GM23248 (cell line): ENCODE measurements around the gene RAB17. TPM values are rescaled to one million over a fixed set of nuclear protein-coding genes. Genes with fewer than 3 reads are reported as not detected.
A peak's percentile ranks its signal among the peaks of the same experiment; 100 is the strongest.

ENCODE experiments used
- DNase-seq: peaks from one replicate; pipeline ENCODE4 v3.0.0-alpha.2; 2015
- H2AFZ ChIP-seq: fragments of 200-600 bp; sonication (generic); 2 replicates; pipeline ENCODE4 v1.6.1; 2016; ENCODE audit warnings: antibody characterized with exemption
- H3F3A ChIP-seq: fragments of 200-600 bp; sonication (generic); 2 replicates; pipeline ENCODE4 v1.6.1; 2016; ENCODE audit warnings: mild to moderate bottlenecking, antibody characterized with exemption, mixed run types; ENCODE audit not compliant: insufficient read depth
- H3K27ac ChIP-seq: fragments of 200-600 bp; sonication (generic); 2 replicates; pipeline ENCODE4 v1.5.1; 2016; ENCODE audit warnings: mild to moderate bottlenecking
- H3K27me3 ChIP-seq: fragments of 200-600 bp; sonication (generic); replicated peaks from 2 replicates; pipeline ENCODE4 v1.6.1; 2016; ENCODE audit warnings: mild to moderate bottlenecking; ENCODE audit not compliant: insufficient read depth
- H3K36me3 ChIP-seq: fragments of 200-600 bp; sonication (generic); 2 replicates; pipeline ENCODE4 v1.6.1; 2016; ENCODE audit warnings: low read depth, mild to moderate bottlenecking
- H3K4me1 ChIP-seq: fragments of 200-600 bp; sonication (generic); 2 replicates; pipeline ENCODE4 v1.6.1; 2016; ENCODE audit warnings: mild to moderate bottlenecking; ENCODE audit not compliant: insufficient read depth
- H3K4me2 ChIP-seq: fragments of 200-600 bp; sonication (generic); one replicate; pipeline ENCODE4 v1.6.1; 2016; ENCODE audit warnings: mild to moderate bottlenecking; ENCODE audit not compliant: unreplicated experiment
- H3K4me3 ChIP-seq: fragments of 200-600 bp; sonication (generic); 2 replicates; pipeline ENCODE4 v1.5.1; 2016; ENCODE audit warnings: mild to moderate bottlenecking
- H3K79me2 ChIP-seq: fragments of 200-600 bp; sonication (generic); 2 replicates; pipeline ENCODE4 v1.6.1; 2016; ENCODE audit warnings: mild to moderate bottlenecking; ENCODE audit not compliant: insufficient read depth
- H3K9ac ChIP-seq: fragments of 200-600 bp; sonication (generic); 2 replicates; pipeline ENCODE4 v1.6.1; 2016; ENCODE audit warnings: mild to moderate bottlenecking
- H3K9me2 ChIP-seq: fragments of 200-600 bp; sonication (generic); 2 replicates; pipeline ENCODE4 v1.6.1; 2016; ENCODE audit warnings: mixed run types, mild to moderate bottlenecking, moderate library complexity; ENCODE audit not compliant: insufficient read depth
- H3K9me3 ChIP-seq: fragments of 200-600 bp; sonication (generic); one replicate; pipeline ENCODE4 v1.6.1; 2017; ENCODE audit warnings: low read depth
- H4K20me1 ChIP-seq: fragments of 200-600 bp; sonication (generic); 2 replicates; pipeline ENCODE4 v1.6.0; 2016; ENCODE audit not compliant: insufficient read depth
- EZH2 ChIP-seq: fragments of 200-600 bp; sonication (generic); IDR thresholded peaks from 2 replicates; pipeline ENCODE4 v1.6.1; 2018; ENCODE audit warnings: antibody characterized with exemption, mild to moderate bottlenecking; ENCODE audit not compliant: insufficient read depth, poor library complexity, severe bottlenecking
- EZH2phosphoT487 ChIP-seq: fragments of 200-600 bp; sonication (generic); IDR thresholded peaks from 2 replicates; pipeline ENCODE4 v1.6.1; 2018; ENCODE audit warnings: antibody characterized with exemption, moderate library complexity, mild to moderate bottlenecking, low read depth; ENCODE audit not compliant: insufficient read depth
- WGBS, 2 experiments: methylation state at CpG; one replicate each; pipeline ENCODE4 v1.1.6; 2015 to 2017; ENCODE audit warnings: low lambda C conversion rate in 2 of 2, low coverage in 1 of 2; ENCODE audit errors: missing lambda C conversion rate in 2 of 2; 5-methylcytosine and 5-hydroxymethylcytosine counted together
- in situ Hi-C: fragments of 300-500 bp; cut with MboI; formaldehyde crosslinking; loops from 2 replicates; pipeline ENCODE4 v1.15.0; 2020
- polyA plus RNA-seq: library from polyadenylated mRNA; unstranded; fragments of >200 nt; fragmentation: Nextera tagmentation; extraction: Ambion mirVana; gene quantifications from 2 replicates; pipeline ENCODE4 v1.2.1, GENCODE V29; 2016
- total RNA-seq: library from RNA; depleted of rRNA; stranded (reverse); fragments of >200 nt; shearing (Covaris generic); gene quantifications from 2 replicates; pipeline ENCODE4 v1.2.3, GENCODE V29; 2014

RAB17 gene
- total and polyA plus RNA-seq, 2 experiments from 2014 or later = 1.7 TPM; not detected in 1

DNA sequence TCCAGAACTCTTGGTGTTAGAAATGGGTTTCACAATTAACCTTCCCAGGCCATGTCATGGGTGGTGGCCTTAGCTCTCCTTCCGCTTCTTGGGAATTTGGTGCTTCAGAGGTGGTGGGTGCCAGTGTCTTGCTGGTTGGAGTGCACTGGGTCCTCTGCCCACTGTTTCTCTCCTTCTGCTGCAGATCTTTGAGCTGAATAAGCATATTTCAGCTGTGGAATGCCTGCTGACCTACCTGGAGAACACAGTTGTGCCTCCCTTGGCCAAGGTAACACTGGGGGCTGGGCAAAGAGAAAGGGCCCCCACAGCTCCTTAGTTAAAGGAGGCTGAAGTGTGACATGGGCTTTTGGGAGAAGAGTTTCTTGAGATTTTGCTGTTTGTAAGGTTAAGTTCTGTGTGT is 56.2 kb downstream of the RAB17 start:
- Histone ChIP-seq H3K79me2 (no peaks in the 10 kb centered on the region), H3K4me2 (no peak overlapping the region), H3F3A (peaks cover 12% of the 10 kb centered on the region), H3K9me2 (no peaks in the 10 kb centered on the region), H3K4me1 (peaks cover 12% of the 10 kb centered on the region; the same call in 1 of the 2 replicates), H3K36me3 (no peaks in the 10 kb centered on the region), H3K4me3 (no peak overlapping the region), H3K9ac (no peak overlapping the region), H2AFZ (no peak overlapping the region), H3K9me3 (no peaks in the 10 kb centered on the region), H3K27me3 (no peaks in the 10 kb centered on the region), H4K20me1 (no peaks in the 10 kb centered on the region), H3K27ac (peak overlapping the region; percentile 24; the same call in 1 of the 2 replicates)
- 91 to 100% methylated on average over 1 of the region's 1 CpG for WGBS, 2 experiments
- no peak for DNase-seq
- no peak for TF ChIP-seq EZH2
- no peak for TF ChIP-seq EZH2phosphoT487
- in situ Hi-C loops = no loop called here

DNA sequence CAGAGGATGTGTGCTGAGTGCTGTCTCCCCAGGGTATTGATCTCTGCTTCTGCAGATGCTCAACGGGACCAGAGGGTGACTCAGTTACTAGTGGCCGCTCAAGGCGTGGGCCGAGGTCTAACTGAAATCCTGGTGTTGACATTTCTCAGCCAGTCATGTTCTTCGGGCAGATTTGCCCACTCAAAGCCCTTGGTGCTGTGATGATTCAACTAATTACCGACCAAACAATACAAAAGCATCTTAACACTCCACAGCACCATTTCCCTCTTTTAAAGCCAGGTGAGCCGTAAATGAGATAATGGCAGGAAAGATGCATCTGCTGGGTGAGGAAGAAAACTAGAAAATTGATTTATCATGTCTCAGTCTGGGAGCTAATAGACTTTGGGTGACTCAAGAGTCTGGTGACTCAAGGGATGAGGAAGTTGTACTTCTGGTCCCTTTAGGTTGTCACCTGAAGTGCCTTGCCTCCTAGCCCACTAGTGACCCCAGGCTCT is 56.8 kb downstream of the RAB17 start:
- peak; percentile 91 for DNase-seq
- TF ChIP-seq EZH2 = no peak
- TF ChIP-seq EZH2phosphoT487 = no peak
- in situ Hi-C loops = no loop called here
- Histone ChIP-seq H3K27me3 (no peaks in the 10 kb centered on the region), H2AFZ (no peak overlapping the region), H3K27ac (peak overlapping the region; percentile 24), H3K9me2 (no peaks in the 10 kb centered on the region), H3K4me1 (peaks cover 12% of the 10 kb centered on the region; the same call in 1 of the 2 replicates), H3F3A (peaks cover 12% of the 10 kb centered on the region), H3K9me3 (no peaks in the 10 kb centered on the region), H3K36me3 (no peaks in the 10 kb centered on the region), H3K9ac (no peak overlapping the region), H4K20me1 (no peaks in the 10 kb centered on the region), H3K4me3 (no peak overlapping the region), H3K79me2 (no peaks in the 10 kb centered on the region), H3K4me2 (peak overlapping the region; percentile 17)
- 25 to 29% methylated on average over 7 of the region's 7 CpGs for WGBS, 2 experiments

DNA sequence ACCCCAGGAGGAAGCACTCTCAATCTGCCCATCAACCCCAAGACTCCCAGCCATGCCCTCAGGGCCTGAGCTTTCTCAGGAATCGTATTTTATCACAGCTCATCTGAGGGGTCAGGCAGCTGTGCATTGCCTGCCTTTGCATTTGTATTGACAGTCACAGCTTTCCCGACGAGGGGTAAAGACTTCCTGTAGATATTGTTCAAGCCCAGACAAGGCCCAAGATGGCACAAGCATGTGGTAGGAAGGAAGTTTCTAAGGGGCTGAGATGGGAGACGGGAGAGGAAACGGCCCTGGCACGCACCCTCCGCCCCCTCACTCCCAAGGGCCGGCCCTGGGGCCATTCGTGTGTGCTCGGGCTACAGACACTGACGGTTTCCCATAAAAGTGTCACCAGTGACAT is 58.4 kb downstream of the RAB17 start:
- in situ Hi-C loops = no loop called here
- TF ChIP-seq EZH2 (no peak), EZH2phosphoT487 (no peak)
- H2AFZ ChIP-seq = no peak overlapping the region
- DNase-seq = no peak
- H3F3A ChIP-seq = peaks cover 12% of the 10 kb centered on the region
- H3K79me2 ChIP-seq = no peaks in the 10 kb centered on the region
- H3K9ac ChIP-seq = no peak overlapping the region
- WGBS, 2 experiments = 79 to 80% methylated on average over 11 of the region's 11 CpGs
- peaks cover 12% of the 10 kb centered on the region; the same call in 1 of the 2 replicates for H3K4me1 ChIP-seq
- H3K27ac ChIP-seq = no peak overlapping the region
- H3K4me3 ChIP-seq = no peak overlapping the region
- H3K27me3 ChIP-seq = no peaks in the 10 kb centered on the region
- no peaks in the 10 kb centered on the region for H3K9me3 ChIP-seq
- H4K20me1 ChIP-seq = no peaks in the 10 kb centered on the region
- no peak overlapping the region for H3K4me2 ChIP-seq
- H3K36me3 ChIP-seq = no peaks in the 10 kb centered on the region
- no peaks in the 10 kb centered on the region for H3K9me2 ChIP-seq

GRCh38 chr2:237530472-237531433 is 59.8 kb downstream of the RAB17 start:
- in situ Hi-C loops = no loop called here

More at GRCh38 chr2:237530472-237531433, 59.8 kb downstream of the RAB17 start:
- Histone ChIP-seq H4K20me1 (no peaks in the 10 kb centered on the region), H2AFZ (no peak overlapping the region), H3K27ac (no peak overlapping the region), H3K36me3 (no peaks in the 10 kb centered on the region), H3K4me2 (no peak overlapping the region), H3K79me2 (no peaks in the 10 kb centered on the region), H3K9ac (no peak overlapping the region), H3F3A (peaks cover 12% of the 10 kb centered on the region), H3K27me3 (no peaks in the 10 kb centered on the region), H3K9me3 (no peaks in the 10 kb centered on the region), H3K9me2 (no peaks in the 10 kb centered on the region), H3K4me3 (no peak overlapping the region), H3K4me1 (peaks cover 12% of the 10 kb centered on the region; the same call in 1 of the 2 replicates)
- 94 to 96% methylated on average over 12 of the region's 12 CpGs for WGBS, 2 experiments
- no peak for TF ChIP-seq EZH2phosphoT487
- TF ChIP-seq EZH2 = no peak
- DNase-seq = no peak
